OCI-LY1 (cell line): ENCODE measurements around the gene SORBS2.

Experiments
- H2AFZ ChIP-seq: fragments of 200-600 bp; sonication (generic), shearing (Covaris generic); 2 replicates; pipeline ENCODE4 v1.6.0; 2014; ENCODE audit warnings: antibody characterized with exemption, mild to moderate bottlenecking, low read length
- H3F3A ChIP-seq: fragments of 200-600 bp; sonication (generic), shearing (Covaris generic); 2 replicates; pipeline ENCODE4 v1.6.0; 2014; ENCODE audit warnings: mild to moderate bottlenecking, antibody characterized with exemption, low read length, moderate library complexity; ENCODE audit not compliant: insufficient read depth
- H3K27ac ChIP-seq: fragments of 200-600 bp; sonication (generic); 2 replicates; pipeline ENCODE4 v1.5.1; 2014; ENCODE audit warnings: low read length, mixed run types, mild to moderate bottlenecking, low read depth; ENCODE audit not compliant: poor library complexity, severe bottlenecking
- H3K27me3 ChIP-seq: fragments of 200-600 bp; sonication (generic); 2 replicates; pipeline ENCODE4 v1.6.0; 2014; ENCODE audit warnings: antibody characterized with exemption, mild to moderate bottlenecking, low read length, moderate library complexity; ENCODE audit not compliant: insufficient read depth
- H3K36me3 ChIP-seq: fragments of 200-600 bp; sonication (generic); 2 replicates; pipeline ENCODE4 v1.6.1; 2014; ENCODE audit warnings: mild to moderate bottlenecking, antibody characterized with exemption, low read length, moderate library complexity, mixed read lengths; ENCODE audit not compliant: insufficient read depth
- H3K4me1 ChIP-seq: fragments of 200-600 bp; sonication (generic); 2 replicates; pipeline ENCODE4 v1.5.1; 2014; ENCODE audit warnings: mild to moderate bottlenecking, low read length, moderate library complexity; ENCODE audit not compliant: insufficient read depth, severe bottlenecking
- H3K4me2 ChIP-seq: fragments of 200-600 bp; sonication (generic), shearing (Covaris generic); 2 replicates; pipeline ENCODE4 v1.6.1; 2014; ENCODE audit warnings: low read length
- H3K4me3 ChIP-seq: fragments of 200-600 bp; sonication (generic); 2 replicates; pipeline ENCODE4 v1.5.1; 2014; ENCODE audit warnings: low read length, low read depth, mild to moderate bottlenecking, mixed read lengths; ENCODE audit not compliant: poor library complexity, severe bottlenecking
- H3K79me2 ChIP-seq: fragments of 200-600 bp; shearing (Covaris generic); 2 replicates; pipeline ENCODE4 v1.6.1; 2016; ENCODE audit warnings: mixed run types, low read length, mixed read lengths; ENCODE audit not compliant: insufficient read depth
- H3K9ac ChIP-seq: fragments of 200-600 bp; sonication (generic), shearing (Covaris generic); 2 replicates; pipeline ENCODE4 v1.6.1; 2014; ENCODE audit warnings: mild to moderate bottlenecking, low read length, mixed read lengths
- H3K9me2 ChIP-seq: fragments of 200-600 bp; sonication (generic), shearing (Covaris generic); 2 replicates; pipeline ENCODE4 v1.6.1; 2014; ENCODE audit warnings: low read depth, mild to moderate bottlenecking, low read length, mixed read lengths
- H3K9me3 ChIP-seq: fragments of 200-600 bp; shearing (Covaris generic); 2 replicates; pipeline ENCODE4 v1.6.1; 2014; ENCODE audit warnings: low read length, mixed read lengths
- H4K20me1 ChIP-seq: fragments of 200-600 bp; sonication (generic), shearing (Covaris generic); 2 replicates; pipeline ENCODE4 v1.6.0; 2016; ENCODE audit warnings: mild to moderate bottlenecking, low read length; ENCODE audit not compliant: insufficient read depth
- EZH2 ChIP-seq: fragments of 200-600 bp; sonication (generic), shearing (Covaris generic); IDR thresholded peaks from 2 replicates; pipeline ENCODE4 v1.8.0; 2017; ENCODE audit warnings: borderline replicate concordance, mixed run types, mild to moderate bottlenecking, antibody characterized with exemption, low read length, moderate library complexity, mixed read lengths
- TF ChIP-seq, protein P1 (sequence below): fragments of 200-600 bp; sonication (generic), shearing (Covaris generic); IDR thresholded peaks from 2 replicates; pipeline ENCODE4 v1.5.1; 2017; ENCODE audit warnings: mild to moderate bottlenecking, antibody characterized with exemption, low read length, moderate library complexity, mixed read lengths

The SORBS2 gene

DNA sequence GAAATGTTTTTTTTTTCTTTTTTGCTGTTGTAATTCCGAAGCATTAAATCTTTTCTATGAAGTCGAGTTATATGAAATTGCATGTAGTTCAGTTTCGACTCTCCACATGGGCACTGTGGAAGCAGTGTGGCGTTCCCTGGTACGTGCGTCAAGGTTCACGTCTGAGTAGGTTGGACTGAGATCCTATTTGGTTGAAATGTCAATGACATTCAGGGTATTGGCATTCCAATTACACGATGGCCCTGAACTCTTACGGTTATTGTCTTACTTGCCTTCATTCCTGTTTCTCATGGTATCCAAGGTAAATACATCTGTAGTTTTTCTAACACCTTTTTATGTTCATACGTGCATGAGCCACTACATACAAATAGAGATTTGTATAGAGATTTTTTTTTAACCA, 128.8 kb downstream of the SORBS2 start:
- Histone ChIP-seq H3K79me2 (no peaks in the 10 kb centered on the region), H4K20me1 (no peaks in the 10 kb centered on the region), H3K27me3 (no peaks in the 10 kb centered on the region), H3K4me2 (no peak overlapping the region), H3K4me3 (no peak overlapping the region), H2AFZ (no peak overlapping the region), H3K9ac (no peak overlapping the region), H3K9me3 (no peaks in the 10 kb centered on the region), H3K4me1 (peaks cover 6% of the 10 kb centered on the region), H3K36me3 (peaks cover 12% of the 10 kb centered on the region; the same call in 1 of the 2 replicates), H3F3A (no peaks in the 10 kb centered on the region), H3K27ac (no peak overlapping the region), H3K9me2 (no peaks in the 10 kb centered on the region)
- no peak for TF ChIP-seq EZH2
- TF ChIP-seq, protein P1, sequence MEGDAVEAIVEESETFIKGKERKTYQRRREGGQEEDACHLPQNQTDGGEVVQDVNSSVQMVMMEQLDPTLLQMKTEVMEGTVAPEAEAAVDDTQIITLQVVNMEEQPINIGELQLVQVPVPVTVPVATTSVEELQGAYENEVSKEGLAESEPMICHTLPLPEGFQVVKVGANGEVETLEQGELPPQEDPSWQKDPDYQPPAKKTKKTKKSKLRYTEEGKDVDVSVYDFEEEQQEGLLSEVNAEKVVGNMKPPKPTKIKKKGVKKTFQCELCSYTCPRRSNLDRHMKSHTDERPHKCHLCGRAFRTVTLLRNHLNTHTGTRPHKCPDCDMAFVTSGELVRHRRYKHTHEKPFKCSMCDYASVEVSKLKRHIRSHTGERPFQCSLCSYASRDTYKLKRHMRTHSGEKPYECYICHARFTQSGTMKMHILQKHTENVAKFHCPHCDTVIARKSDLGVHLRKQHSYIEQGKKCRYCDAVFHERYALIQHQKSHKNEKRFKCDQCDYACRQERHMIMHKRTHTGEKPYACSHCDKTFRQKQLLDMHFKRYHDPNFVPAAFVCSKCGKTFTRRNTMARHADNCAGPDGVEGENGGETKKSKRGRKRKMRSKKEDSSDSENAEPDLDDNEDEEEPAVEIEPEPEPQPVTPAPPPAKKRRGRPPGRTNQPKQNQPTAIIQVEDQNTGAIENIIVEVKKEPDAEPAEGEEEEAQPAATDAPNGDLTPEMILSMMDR: no peak

DNA sequence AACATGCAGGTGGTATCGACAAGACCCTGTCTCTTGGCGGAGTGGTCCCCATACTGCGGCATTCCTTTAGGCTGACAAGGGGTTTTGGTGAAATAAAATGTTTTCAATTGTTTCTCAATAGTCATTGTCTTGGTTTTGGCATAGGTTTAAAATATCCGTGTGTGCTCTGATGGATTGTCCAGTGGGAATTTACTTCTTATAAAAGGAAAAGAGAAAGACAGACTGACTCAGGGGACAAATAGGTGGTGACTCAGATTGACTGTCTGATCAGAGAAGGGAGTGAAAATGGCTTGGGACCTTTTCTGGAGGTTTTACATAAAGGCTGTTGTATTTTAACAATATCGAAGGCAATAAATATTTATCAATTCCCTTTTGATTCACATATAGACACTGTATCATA, 129.8 kb downstream of the SORBS2 start:
- Histone ChIP-seq H3K36me3 (peaks cover 17% of the 10 kb centered on the region), H3K9me2 (no peaks in the 10 kb centered on the region), H3K4me1 (peaks cover 6% of the 10 kb centered on the region), H2AFZ (no peak overlapping the region), H3K4me3 (no peak overlapping the region), H3K27me3 (no peaks in the 10 kb centered on the region), H4K20me1 (no peaks in the 10 kb centered on the region), H3K79me2 (no peaks in the 10 kb centered on the region), H3K9ac (no peak overlapping the region), H3K9me3 (no peaks in the 10 kb centered on the region), H3K27ac (no peak overlapping the region), H3F3A (no peaks in the 10 kb centered on the region), H3K4me2 (no peak overlapping the region)
- TF ChIP-seq EZH2: no peak
- TF ChIP-seq, protein P1: no peak

DNA sequence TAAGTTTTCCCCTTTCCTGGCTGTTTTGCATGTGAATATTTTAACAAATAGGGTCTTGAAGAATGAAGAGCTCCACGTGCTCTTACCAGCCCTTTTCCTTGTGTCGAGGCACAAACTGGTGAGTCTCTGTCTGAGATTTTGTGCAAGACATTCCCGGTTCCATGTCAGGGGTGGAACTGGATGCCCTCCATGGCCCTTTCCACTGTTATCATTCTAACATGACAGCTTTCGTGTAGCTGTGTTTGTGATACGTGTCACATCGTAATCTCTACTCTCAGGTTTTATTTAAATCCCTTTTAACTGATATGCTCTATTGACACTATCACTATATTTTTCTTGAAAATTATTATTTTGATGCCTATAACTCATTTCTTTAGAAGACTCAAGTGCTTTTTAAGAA, 130.4 kb downstream of the SORBS2 start:
- H3K27ac ChIP-seq: no peak overlapping the region
- H3K9ac ChIP-seq: no peak overlapping the region
- H3K36me3 ChIP-seq: peaks cover 24% of the 10 kb centered on the region
- no peaks in the 10 kb centered on the region for H4K20me1 ChIP-seq
- H3K4me1 ChIP-seq: peaks cover 6% of the 10 kb centered on the region
- no peak overlapping the region for H3K4me2 ChIP-seq
- H3K9me2 ChIP-seq: no peaks in the 10 kb centered on the region
- no peaks in the 10 kb centered on the region for H3K79me2 ChIP-seq
- H3K4me3 ChIP-seq: no peak overlapping the region
- H3K9me3 ChIP-seq: no peaks in the 10 kb centered on the region
- H3K27me3 ChIP-seq: no peaks in the 10 kb centered on the region
- TF ChIP-seq EZH2: no peak
- TF ChIP-seq, protein P1: no peak
- no peak overlapping the region for H2AFZ ChIP-seq
- H3F3A ChIP-seq: no peaks in the 10 kb centered on the region
